OCI-M1 (cell line): ENCODE data around the gene ZNF770.

Source experiments
- DNase-seq: peaks from one replicate; lab custom pipeline; 2025; lab: John Stamatoyannopoulos, UW

Gene ZNF770

DNA sequence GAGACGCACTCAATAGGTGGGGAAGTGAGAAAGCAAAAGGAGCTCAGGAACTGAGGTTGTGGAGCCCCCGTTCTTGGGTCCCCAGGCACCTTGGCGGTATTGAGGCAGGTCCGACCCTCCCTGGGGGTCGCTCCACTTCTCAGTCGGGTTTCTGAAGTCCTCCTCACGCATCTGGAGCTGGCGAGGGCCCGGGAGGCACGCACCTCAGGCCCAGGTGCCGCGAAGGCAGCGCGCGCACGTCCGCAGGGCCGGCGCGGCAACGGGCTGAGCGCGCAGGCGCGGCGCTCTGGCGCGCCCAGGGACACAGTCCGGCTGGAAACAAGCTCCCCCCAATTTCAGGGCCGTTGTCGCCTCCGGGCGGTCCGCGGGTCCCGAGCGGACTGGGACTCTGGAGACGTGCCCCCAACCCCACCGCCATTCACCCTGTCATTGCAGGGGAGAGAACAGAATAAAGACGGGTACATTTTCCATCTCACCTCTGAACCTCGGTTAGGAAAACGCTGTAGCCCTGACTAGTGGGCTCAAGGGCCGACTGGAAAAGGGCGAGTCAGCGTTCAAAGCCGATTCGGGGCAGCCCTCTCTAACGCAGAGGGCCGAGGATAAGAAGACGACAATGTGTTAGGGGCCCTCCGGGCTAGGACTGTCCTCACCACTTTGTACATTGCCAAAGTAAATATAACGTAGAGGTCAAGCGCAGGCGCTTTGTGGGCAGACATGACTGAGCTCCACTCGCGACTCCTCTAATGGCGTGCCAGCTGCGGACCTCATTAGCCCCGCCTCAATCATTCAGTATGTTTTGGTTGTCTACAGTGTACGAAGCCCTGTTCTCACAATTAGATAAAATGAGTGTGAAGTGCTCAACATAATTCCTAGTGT is at the start of gene ZNF770:
TSS of gene ZNF770 (minus strand) at position 261 of the 876 bp plus-strand sequence. CDS start 4,853 bp downstream, outside the sequence.
- peak; percentile 87 for DNase-seq

GRCh38 chr15:35028235-35028984 is 40.3 kb upstream of the ZNF770 start:
- no peak for DNase-seq

- no peak for DNase-seq
Observed at GRCh38 chr15:35023804-35024203, 35.7 kb upstream of the ZNF770 start.

DNA sequence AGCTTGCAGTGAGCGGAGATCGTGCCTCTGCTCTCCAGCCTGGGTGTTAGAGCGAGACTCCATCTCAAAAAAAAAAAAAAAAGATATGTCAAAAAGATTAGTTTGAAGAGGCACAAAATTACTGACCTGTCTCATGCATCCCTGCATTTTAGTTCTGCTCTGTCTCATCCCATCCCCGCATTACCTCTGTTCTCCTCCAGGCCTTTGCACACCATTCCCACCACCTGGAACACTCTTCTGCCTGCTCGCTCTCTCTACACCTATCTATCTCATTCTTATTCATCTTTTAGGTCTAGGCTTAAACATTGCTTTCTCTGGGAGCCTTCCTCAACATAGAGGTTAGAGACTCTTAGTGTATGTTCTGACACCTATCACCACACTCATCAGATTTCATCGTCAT is 32.9 kb upstream of the ZNF770 start:
- DNase-seq, result no peak

- DNase-seq, result peak; percentile 54
Observed at GRCh38 chr15:35019404-35020327, 31.6 kb upstream of the ZNF770 start.

GRCh38 chr15:35014241-35014640 is 26.2 kb upstream of the ZNF770 start:
- DNase-seq, result no peak

- no peak for DNase-seq
Observed at GRCh38 chr15:35013370-35013769, 25.3 kb upstream of the ZNF770 start.

DNA sequence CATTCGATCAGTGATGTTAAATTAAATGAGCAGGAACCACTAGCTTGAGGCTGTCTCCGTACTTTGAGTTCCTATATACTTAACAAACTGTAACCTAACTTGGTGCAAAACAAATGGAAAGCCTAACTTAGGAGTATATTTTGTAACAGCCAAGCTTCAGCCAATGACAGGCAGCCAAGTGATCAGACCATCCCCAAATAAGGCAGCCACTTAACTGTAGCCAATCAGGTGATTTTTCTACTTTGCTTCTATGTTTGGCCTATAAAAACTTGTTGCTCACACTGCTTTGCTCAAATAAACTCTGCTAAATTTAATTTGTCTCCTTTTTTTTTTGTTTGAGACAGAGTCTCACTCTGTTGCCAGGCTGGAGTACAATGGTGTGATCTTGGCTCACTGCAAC is 19.3 kb upstream of the ZNF770 start:
- no peak for DNase-seq

DNA sequence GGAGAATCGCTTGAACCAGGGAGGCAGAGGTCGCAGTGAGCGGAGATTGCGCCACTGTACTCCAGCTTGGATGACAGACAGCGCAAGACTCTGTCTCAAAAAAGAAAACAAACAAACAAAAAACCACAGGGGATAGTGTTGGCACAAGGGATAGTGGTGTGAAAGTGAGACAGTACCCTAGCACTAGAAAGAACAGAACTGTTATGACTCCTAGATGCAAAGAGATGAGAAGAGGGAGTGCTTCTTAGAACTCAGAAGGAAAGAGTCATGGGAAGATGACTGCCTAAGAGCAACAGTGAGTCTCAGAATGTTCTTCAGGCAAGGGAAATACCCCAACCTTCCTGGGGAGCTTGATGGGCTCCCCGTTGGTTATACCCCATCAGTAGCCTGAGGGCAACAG is 17.8 kb upstream of the ZNF770 start:
- no peak for DNase-seq

GRCh38 chr15:35003928-35004327 is 15.8 kb upstream of the ZNF770 start:
- DNase-seq, result no peak

GRCh38 chr15:35000511-35000910 is 12.4 kb upstream of the ZNF770 start:
- no peak for DNase-seq

DNA sequence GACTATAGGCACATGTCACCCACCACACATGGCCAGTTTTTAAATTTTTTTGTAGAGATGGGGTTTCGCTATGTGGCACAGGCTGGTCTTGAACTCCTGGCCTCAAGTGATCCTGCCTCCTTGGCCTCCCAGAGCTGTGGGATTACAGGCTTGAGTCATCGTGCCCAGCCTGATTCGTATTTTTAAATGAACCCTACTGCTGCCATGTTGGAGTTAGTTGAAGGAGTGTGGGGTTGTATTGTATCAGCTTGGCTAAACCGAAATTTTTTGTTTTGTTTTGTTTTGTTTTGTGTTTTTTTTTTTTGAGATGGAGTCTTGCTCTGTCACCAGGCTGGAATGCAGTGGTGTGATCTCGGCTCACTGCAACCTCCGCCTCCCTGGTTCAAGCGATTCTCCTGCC is 11.8 kb upstream of the ZNF770 start:
- no peak for DNase-seq

DNA sequence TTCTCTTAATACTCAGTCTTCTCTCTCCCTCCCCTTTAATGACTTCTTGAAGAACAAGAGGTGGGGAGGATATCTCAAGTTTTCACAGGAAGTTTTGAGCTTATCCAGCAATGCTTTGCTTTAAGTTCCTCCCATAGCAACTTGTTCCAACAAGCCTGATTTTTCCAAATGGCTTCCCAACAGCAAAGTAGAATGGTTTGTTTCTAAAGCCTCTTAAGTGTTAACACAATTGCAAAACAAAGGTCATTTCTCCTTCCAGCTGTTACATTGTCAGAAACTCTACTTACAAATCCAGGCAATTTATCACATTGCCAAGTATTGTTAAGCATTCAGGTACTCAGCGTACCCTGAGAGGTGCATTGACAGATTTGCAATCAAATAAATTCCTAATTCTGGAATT is 6.8 kb upstream of the ZNF770 start:
- DNase-seq, result no peak

DNA sequence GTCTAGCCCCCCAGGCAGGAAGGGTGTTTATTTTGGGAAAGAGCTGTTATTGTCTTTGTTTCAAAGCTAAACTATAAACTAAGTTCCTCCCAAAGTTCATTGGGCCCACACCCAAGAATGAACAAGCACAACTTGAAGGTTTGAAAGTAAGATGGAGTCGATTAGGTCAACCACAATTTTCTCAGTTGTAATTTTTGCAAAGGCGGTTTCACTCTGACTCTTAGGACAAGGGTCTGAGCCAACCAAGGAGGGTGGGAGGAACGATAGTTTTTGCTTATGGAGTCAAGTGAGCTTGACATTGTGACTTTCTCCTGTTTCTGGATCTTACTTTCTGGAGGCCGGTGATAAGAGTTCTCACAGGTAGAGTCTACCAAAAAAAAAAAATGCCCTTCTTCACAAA is 5.8 kb upstream of the ZNF770 start:
- no peak for DNase-seq

- no peak for DNase-seq
Observed at GRCh38 chr15:34993412-34993811, 5.3 kb upstream of the ZNF770 start.

GRCh38 chr15:34987609-34988026 is 469 bp downstream of the ZNF770 start:
- peak; percentile 49 for DNase-seq

- DNase-seq, result peak; percentile 44
Observed at GRCh38 chr15:34986771-34987480, 1.2 kb downstream of the ZNF770 start.

DNA sequence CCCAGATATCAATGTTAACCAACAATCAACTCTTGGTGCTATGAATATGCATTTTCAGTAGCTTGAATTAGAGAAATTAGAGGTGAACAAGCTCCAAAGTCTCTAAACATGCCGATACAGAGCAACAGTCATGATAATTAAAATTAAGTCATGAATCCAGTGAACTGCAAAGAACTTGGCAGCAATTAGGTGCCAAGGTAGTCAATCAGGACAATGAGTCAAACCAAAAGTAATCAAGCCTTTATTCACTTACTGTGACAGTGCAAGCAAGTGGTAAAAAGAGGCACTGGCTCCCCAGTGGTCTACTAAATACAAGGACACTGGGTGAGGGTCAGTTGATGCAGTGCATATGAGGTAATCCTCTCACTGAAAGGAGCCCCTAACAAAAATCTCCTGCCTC is 1.8 kb downstream of the ZNF770 start:
- no peak for DNase-seq

DNA sequence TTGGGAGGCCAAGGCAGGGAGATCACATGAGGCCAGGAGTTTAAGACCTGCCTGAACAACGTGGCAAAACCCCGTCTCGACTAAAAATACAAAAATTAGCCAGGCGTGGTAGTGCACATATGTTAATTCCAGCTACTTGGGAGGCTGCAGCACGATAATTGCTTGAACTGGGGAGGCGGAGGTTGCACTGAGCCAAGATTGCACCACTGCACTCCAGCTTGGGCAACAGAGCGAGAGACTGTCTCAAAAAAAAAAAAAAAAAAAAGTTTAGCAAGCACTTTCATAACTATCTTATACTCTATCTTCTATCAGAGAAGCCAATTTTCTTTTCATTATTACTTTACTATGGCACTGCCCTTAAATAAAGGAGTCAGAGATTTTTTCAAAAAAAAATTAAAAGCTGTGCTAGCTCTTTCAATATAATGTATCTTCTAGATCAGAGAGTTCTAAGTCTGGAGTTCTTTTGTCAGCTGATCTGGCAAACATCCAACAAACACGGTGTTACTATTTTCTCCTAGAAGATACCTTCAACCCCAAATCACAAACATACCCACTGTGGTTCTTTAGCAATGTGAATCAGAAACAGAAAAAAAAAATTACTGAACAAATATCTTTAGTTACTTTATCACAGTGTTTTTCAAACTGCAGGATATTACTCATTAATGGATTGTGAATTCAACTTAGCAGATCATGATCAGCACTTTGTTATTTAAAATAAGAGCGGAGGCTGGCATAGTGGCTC is 3.0 kb downstream of the ZNF770 start:
- no peak for DNase-seq

- DNase-seq, result no peak
Observed at GRCh38 chr15:34976743-34977142, 11.3 kb downstream of the ZNF770 start.

DNA sequence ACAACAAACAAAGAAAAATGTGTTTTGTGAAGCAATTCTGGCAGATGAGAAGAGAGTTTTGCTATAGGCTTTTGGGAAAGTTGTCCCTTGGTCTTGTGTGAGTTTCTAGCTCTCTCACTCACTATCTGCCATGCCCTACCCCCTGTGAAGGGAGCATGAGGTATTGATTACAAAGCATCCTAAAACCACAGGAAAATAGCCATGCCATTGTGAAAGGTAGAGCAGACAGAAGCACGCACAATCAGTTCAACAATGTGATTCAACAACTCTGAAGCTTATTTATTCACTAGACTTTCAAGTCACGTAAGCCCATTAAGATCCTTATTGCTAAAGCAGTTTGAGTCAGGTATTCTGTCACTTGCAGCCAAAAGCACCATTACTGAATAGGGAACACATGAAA is 12.0 kb downstream of the ZNF770 start:
- no peak for DNase-seq
